ENCODE measurements around the gene TMEM163.

Gene TMEM163

DNA sequence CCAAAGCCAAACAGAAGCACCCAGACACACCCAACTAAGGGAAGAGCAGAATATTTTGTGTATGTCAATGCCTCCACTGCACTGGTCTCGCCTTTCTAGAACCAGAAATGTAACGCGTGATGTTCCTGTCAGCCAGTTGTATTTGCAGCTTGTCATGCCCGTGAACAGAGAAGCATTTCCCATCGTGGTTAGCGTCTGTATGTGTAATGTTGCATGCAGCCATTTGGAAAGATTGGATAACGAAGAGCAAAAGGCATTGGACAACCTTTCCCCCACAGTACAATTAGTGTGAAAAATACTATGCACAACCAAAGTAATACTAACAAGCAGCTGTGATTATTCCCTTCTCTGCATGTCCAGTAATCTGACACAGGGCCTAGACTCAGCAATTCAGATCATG, 140.5 kb downstream of the TMEM163 start:
- DNase-seq (ENCODE audit: extremely low spot score): no peak
- CTCF ChIA-PET: no interaction called here
- TF ChIP-seq HDGF (IDR thresholded peaks at IDR 0.05; ENCODE audit: borderline replicate concordance) (no peak), CTBP1 (IDR thresholded peaks at IDR 0.05; ENCODE audit: borderline replicate concordance) (no peak), FOXA1 (IDR thresholded peaks at IDR 0.05) (no peak), ZNF384 (IDR thresholded peaks at IDR 0.05) (no peak), ELF4 (IDR thresholded peaks at IDR 0.05) (no peak)
- POLR2A ChIA-PET: no interaction called here

DNA sequence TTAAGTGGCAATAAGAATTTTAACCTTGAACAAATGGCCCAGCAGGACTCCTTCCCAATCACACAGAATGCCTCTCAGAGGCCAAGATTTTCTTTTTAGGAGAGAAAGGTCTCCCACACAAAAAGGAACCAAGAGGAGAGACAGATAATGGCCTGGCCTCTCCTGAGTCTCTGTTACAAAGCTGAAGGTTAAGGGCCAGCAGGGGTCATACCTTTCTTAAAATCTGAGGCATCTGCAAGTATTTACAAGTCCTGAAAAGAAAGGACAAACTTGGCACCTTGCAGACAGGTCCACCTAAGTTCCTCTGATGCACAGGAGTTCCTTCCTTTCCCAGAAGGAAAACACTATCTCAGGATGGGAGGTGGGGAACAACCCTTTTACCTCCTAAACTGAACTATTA, 142.3 kb downstream of the TMEM163 start:
- TF ChIP-seq ELF4 (IDR thresholded peaks at IDR 0.05) (no peak), TARDBP (IDR thresholded peaks at IDR 0.05) (no peak), ARNT (IDR thresholded peaks at IDR 0.05) (no peak), LEF1 (IDR thresholded peaks at IDR 0.05; ENCODE audit: borderline replicate concordance) (no peak)
- TF ChIP-seq, protein P1, sequence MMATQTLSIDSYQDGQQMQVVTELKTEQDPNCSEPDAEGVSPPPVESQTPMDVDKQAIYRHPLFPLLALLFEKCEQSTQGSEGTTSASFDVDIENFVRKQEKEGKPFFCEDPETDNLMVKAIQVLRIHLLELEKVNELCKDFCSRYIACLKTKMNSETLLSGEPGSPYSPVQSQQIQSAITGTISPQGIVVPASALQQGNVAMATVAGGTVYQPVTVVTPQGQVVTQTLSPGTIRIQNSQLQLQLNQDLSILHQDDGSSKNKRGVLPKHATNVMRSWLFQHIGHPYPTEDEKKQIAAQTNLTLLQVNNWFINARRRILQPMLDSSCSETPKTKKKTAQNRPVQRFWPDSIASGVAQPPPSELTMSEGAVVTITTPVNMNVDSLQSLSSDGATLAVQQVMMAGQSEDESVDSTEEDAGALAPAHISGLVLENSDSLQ (IDR thresholded peaks at IDR 0.05): no peak
- POLR2A ChIA-PET: no interaction called here
- CTCF ChIA-PET: no interaction called here
- DNase-seq (ENCODE audit: extremely low spot score): no peak

DNA sequence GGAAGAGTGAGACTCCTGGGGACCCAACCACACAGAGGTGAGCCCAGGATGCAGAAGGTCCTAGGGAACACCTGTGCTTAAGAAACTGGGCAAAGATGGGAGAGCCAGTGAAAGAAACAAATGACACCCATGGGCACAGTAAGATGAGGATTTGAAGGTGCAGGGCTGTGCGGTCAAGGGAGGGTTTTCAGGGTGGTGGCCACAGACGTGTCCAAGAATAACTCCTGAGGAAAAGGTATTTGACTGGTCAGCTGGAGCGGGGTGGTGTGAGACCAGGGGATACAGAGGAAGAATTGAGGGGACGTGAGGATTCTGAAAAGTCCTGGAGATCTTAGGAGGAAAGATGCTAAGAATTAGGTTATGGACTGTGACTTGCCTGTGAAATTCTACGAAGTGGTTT, 142.9 kb downstream of the TMEM163 start:
- no peak for DNase-seq (ENCODE audit: extremely low spot score)
- TF ChIP-seq FOXM1 (IDR thresholded peaks at IDR 0.05; ENCODE audit: borderline replicate concordance): no peak
- no peak for TF ChIP-seq NFRKB (IDR thresholded peaks at IDR 0.05)
- TF ChIP-seq, protein P1 (IDR thresholded peaks at IDR 0.05): no peak
- ChIA-PET POLR2A (no interaction called here), CTCF (no interaction called here)

DNA sequence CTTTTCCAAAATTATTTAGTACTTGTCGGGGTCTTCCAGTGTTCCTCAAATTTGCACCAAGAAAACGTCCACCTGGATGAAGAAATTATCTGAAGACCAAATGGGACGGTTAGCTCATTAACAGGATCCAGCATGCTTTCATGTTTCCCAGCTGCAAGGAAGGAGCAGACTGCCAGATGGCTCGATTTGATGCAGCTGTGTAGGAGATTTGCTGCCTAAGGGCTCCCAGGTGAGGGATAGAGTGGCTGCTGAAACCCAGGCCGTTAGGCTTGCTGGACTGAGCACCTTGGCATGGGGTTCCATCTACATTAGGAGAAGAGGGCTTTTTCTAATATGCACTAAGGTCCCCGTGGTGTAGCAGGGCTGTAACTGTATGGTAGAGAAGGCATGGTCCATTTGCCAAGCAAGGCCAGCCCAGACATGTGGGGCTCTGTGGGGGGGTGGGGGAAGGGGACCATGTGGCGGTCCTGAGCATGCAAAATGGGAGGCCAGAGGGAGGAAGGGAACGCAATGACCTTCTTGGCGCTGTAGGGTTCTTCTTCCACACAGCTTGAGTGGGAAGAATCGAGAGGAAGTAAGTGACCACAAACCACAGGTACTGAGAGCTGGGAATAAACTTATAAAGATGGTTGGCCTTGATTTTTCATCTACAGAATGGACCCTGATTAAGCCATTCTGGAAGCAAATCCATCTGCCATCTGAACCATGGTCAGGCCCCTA, 144.0 kb downstream of the TMEM163 start:
- DNase-seq (ENCODE audit: extremely low spot score): no peak
- TF ChIP-seq HDGF (IDR thresholded peaks at IDR 0.05; ENCODE audit: borderline replicate concordance) (no peak), BHLHE40 (IDR thresholded peaks at IDR 0.05; ENCODE audit: borderline replicate concordance) (no peak), SP1 (IDR thresholded peaks at IDR 0.05) (no peak), FOXK2 (IDR thresholded peaks at IDR 0.05) (no peak), LEF1 (IDR thresholded peaks at IDR 0.05; ENCODE audit: borderline replicate concordance) (no peak), SUZ12 (IDR thresholded peaks at IDR 0.05) (no peak), ARNT (IDR thresholded peaks at IDR 0.05) (no peak), NFRKB (IDR thresholded peaks at IDR 0.05) (no peak), TARDBP (IDR thresholded peaks at IDR 0.05) (no peak), FOXA1 (IDR thresholded peaks at IDR 0.05) (no peak), ELF4 (IDR thresholded peaks at IDR 0.05) (no peak), ZNF384 (IDR thresholded peaks at IDR 0.05) (no peak), L3MBTL2 (conservative IDR thresholded peaks at IDR 0.05) (no peak), CTBP1 (IDR thresholded peaks at IDR 0.05; ENCODE audit: borderline replicate concordance) (no peak), FOXM1 (IDR thresholded peaks at IDR 0.05; ENCODE audit: borderline replicate concordance) (no peak)
- TF ChIP-seq, protein P1 (IDR thresholded peaks at IDR 0.05): no peak
- POLR2A ChIA-PET: no interaction called here
- CTCF ChIA-PET: no interaction called here

DNA sequence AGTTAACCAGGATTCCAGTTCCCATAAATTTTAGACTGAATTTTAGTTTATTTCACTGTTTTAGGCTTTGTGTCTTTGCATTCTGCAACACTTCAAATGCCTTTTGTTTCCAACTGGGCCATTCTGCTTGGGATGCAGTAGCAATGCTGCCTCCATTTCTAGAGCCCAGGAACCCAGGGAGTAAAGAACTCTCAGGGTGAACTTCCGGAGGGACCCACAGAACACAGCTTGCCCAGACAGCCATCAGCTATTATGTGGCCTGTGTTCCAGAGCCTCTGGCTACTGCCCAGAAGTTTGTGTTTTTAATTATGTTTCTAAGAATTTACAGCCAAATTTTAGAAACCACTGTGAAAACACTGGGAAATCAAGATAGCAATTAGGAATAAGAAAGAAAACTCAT, 145.1 kb downstream of the TMEM163 start:
- TF ChIP-seq SUZ12 (IDR thresholded peaks at IDR 0.05) (no peak), LEF1 (IDR thresholded peaks at IDR 0.05; ENCODE audit: borderline replicate concordance) (no peak), SP1 (IDR thresholded peaks at IDR 0.05) (no peak), FOXM1 (IDR thresholded peaks at IDR 0.05; ENCODE audit: borderline replicate concordance) (no peak), HDGF (IDR thresholded peaks at IDR 0.05; ENCODE audit: borderline replicate concordance) (no peak), BHLHE40 (IDR thresholded peaks at IDR 0.05; ENCODE audit: borderline replicate concordance) (no peak), CTBP1 (IDR thresholded peaks at IDR 0.05; ENCODE audit: borderline replicate concordance) (no peak), NFRKB (IDR thresholded peaks at IDR 0.05) (no peak), L3MBTL2 (conservative IDR thresholded peaks at IDR 0.05) (no peak), ARNT (IDR thresholded peaks at IDR 0.05) (no peak)
- TF ChIP-seq, protein P1 (IDR thresholded peaks at IDR 0.05): no peak
- ChIA-PET POLR2A (no interaction called here), CTCF (no interaction called here)
- no peak for DNase-seq (ENCODE audit: extremely low spot score)

DNA sequence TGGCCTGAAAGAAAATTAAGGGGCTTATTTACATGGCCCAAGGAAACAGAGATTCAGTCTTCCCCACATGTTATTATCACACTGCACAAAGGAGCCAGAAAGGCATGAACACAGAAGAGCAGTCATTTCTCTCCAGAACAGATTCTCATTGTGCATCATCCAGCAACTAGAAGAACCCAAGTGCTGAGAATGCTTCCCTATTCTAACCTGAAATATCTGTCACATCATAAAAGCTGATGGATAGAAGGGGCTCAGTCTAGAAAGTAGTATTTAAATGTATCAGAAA, 145.8 kb downstream of the TMEM163 start:
- TF ChIP-seq FOXM1 (IDR thresholded peaks at IDR 0.05; ENCODE audit: borderline replicate concordance): no peak
- TF ChIP-seq SUZ12 (IDR thresholded peaks at IDR 0.05): no peak
- TF ChIP-seq SP1 (IDR thresholded peaks at IDR 0.05): no peak
- TF ChIP-seq BHLHE40 (IDR thresholded peaks at IDR 0.05; ENCODE audit: borderline replicate concordance): no peak
- no peak for TF ChIP-seq LEF1 (IDR thresholded peaks at IDR 0.05; ENCODE audit: borderline replicate concordance)
- no peak for TF ChIP-seq HDGF (IDR thresholded peaks at IDR 0.05; ENCODE audit: borderline replicate concordance)
- TF ChIP-seq FOXK2 (IDR thresholded peaks at IDR 0.05): no peak
- ChIA-PET POLR2A (no interaction called here), CTCF (no interaction called here)
- DNase-seq (ENCODE audit: extremely low spot score): no peak

Data from HEK293T (cell line).